RWPE2 (cell line): ENCODE results near the gene JPH3.

Experiments
- ATAC-seq: fragments of 200-7000 bp; cut with Tn5 transposase; 3 replicates; pipeline ENCODE4 v1.9.1; 2021; ENCODE audit warnings: low read depth
- DNase-seq: peaks from one replicate; pipeline ENCODE4 v3.0.0-alpha.2; 2020; ENCODE audit warnings: low spot score
- H3K27ac ChIP-seq: fragments of 450-650 bp; 2 replicates; pipeline ENCODE4 v1.5.1; 2017; ENCODE audit warnings: mild to moderate bottlenecking; ENCODE audit not compliant: poor library complexity, severe bottlenecking
- H3K27me3 ChIP-seq: fragments of 250-450 bp; sonication (Bioruptor Pico); 2 replicates; pipeline ENCODE4 v1.5.1; 2021; ENCODE audit warnings: mild to moderate bottlenecking, moderate library complexity; ENCODE audit not compliant: insufficient read depth, poor library complexity, severe bottlenecking
- H3K36me3 ChIP-seq: fragments of 250-450 bp; sonication (Bioruptor Pico); 2 replicates; pipeline ENCODE4 v1.5.1; 2020; ENCODE audit warnings: low read depth, mild to moderate bottlenecking, moderate library complexity
- H3K4me1 ChIP-seq: fragments of 250-450 bp; sonication (Bioruptor Pico); 2 replicates; pipeline ENCODE4 v1.5.1; 2021; ENCODE audit warnings: mild to moderate bottlenecking, moderate library complexity; ENCODE audit not compliant: insufficient read depth, poor library complexity, severe bottlenecking
- H3K4me3 ChIP-seq: fragments of 250-450 bp; sonication (Bioruptor Pico); 2 replicates; pipeline ENCODE4 v1.5.1; 2021; ENCODE audit warnings: mild to moderate bottlenecking, moderate library complexity; ENCODE audit not compliant: severe bottlenecking
- H3K9me3 ChIP-seq: fragments of 250-450 bp; sonication (Bioruptor Pico); 2 replicates; pipeline ENCODE4 v1.5.1; 2021; ENCODE audit warnings: mild to moderate bottlenecking, moderate library complexity; ENCODE audit not compliant: severe bottlenecking
- CTCF ChIP-seq: fragments of 450-650 bp; IDR thresholded peaks from one replicate; pipeline ENCODE4 v1.5.1; 2017; ENCODE audit warnings: mild to moderate bottlenecking, moderate library complexity; ENCODE audit not compliant: poor library complexity, severe bottlenecking

JPH3 gene

GRCh38 chr16:87586201-87586782, 16.0 kb upstream of the JPH3 start:
- Histone ChIP-seq H3K4me3 (no peak overlapping the region), H3K27me3 (peaks cover 5% of the 10 kb centered on the region), H3K36me3 (no peaks in the 10 kb centered on the region), H3K4me1 (no peaks in the 10 kb centered on the region), H3K9me3 (no peaks in the 10 kb centered on the region), H3K27ac (no peak overlapping the region)
- DNase-seq = no peak
- no peak for TF ChIP-seq CTCF
- ATAC-seq = no peak

DNA sequence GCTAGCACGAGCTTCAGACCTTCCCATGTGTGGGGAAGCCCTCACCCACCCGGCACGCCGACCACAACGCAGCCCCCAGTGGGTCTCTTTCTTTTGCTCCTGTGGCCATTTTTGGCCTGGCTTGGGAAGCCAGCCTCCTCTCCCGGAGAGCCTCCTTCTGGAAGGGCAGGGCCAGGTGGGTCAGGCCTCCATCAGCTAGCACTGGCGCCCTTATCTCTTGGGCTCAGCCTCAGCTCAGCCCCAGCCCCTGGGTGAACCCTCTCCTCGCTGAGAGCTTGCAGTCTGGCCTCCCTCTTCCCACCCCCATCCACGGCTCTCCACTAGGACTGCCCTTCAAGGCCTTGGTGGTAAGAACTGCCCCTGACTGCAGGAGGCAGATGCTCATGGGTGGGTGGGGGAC, 14.7 kb upstream of the JPH3 start:
- ATAC-seq (no peak), DNase-seq (no peak)
- no peaks in the 10 kb centered on the region for H3K36me3 ChIP-seq
- no peak for TF ChIP-seq CTCF
- no peaks in the 10 kb centered on the region for H3K4me1 ChIP-seq
- H3K27me3 ChIP-seq = peaks cover 6% of the 10 kb centered on the region
- H3K27ac ChIP-seq = no peak overlapping the region
- H3K4me3 ChIP-seq = no peak overlapping the region
- no peaks in the 10 kb centered on the region for H3K9me3 ChIP-seq

GRCh38 chr16:87592018-87592712, 10.1 kb upstream of the JPH3 start:
- TF ChIP-seq CTCF = no peak
- H3K4me3 ChIP-seq = no peak overlapping the region
- peaks cover 6% of the 10 kb centered on the region for H3K27me3 ChIP-seq
- H3K9me3 ChIP-seq = no peaks in the 10 kb centered on the region
- no peaks in the 10 kb centered on the region for H3K36me3 ChIP-seq
- no peak overlapping the region for H3K27ac ChIP-seq
- no peaks in the 10 kb centered on the region for H3K4me1 ChIP-seq
- ATAC-seq (no peak), DNase-seq (no peak)

DNA sequence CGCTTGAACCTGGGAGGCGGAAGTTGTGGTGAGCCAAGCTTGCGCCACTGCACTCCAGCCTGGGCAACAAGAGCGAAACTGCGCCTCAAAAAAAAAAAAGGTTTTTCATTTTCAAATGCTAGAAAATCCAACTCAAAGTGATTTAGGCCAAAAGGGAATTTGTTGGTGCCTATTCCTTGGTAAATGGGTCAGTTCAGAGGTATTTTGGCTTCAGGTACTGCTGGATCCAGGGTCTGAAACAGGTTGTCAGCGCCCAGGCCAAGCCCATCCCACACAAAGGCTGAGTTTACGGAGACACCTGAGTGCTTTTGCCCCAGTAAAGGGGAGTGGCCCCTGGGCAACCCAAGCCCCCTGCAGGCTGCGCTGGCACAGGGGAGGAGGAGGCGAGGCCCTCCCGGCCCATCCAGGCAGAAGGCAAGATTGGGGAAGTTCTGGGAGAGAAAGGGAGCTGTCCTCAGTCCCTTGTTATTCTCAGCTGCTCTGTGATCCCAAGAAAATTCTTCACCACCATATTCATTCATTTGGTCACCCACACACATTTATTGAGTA, 8.5 kb upstream of the JPH3 start:
- H3K4me1 ChIP-seq = no peaks in the 10 kb centered on the region
- H3K4me3 ChIP-seq = no peak overlapping the region
- no peak for TF ChIP-seq CTCF
- no peak for ATAC-seq
- no peaks in the 10 kb centered on the region for H3K36me3 ChIP-seq
- DNase-seq = no peak
- H3K9me3 ChIP-seq = no peaks in the 10 kb centered on the region
- H3K27ac ChIP-seq = no peak overlapping the region
- H3K27me3 ChIP-seq = peaks cover 9% of the 10 kb centered on the region

- Histone ChIP-seq H3K27ac (no peak overlapping the region), H3K4me1 (no peaks in the 10 kb centered on the region), H3K4me3 (no peak overlapping the region), H3K36me3 (no peaks in the 10 kb centered on the region), H3K9me3 (peaks cover 2% of the 10 kb centered on the region), H3K27me3 (peaks cover 25% of the 10 kb centered on the region)
- TF ChIP-seq CTCF = no peak
- no peak for ATAC-seq
- no peak for DNase-seq
Measured at GRCh38 chr16:87595712-87596111, 6.6 kb upstream of the JPH3 start.
